ENCODE data around the gene ZNF827.

GRCh38 chr4:145937971-145938611, 532 bp downstream of the ZNF827 start:
- TF ChIP-seq CTCF (IDR thresholded peaks at IDR 0.05), result no peak
- no peak for TF ChIP-seq POLR2A (IDR thresholded peaks at IDR 0.05)
